Urinary bladder (tissue), 4 donors: Measurements from ENCODE around the gene ZNF688. TPM values are rescaled to one million over a fixed set of nuclear protein-coding genes. Genes with fewer than 3 reads are reported as not detected.

Experiments
- DNase-seq: peaks from one replicate; pipeline ENCODE4 v3.0.0-alpha.2; 2015; ENCODE audit errors: extremely low spot score
- H3K27ac ChIP-seq: one replicate; pipeline ENCODE4 v1.5.1; 2013; ENCODE audit warnings: low read depth, mild to moderate bottlenecking, moderate library complexity
- H3K36me3 ChIP-seq: one replicate; pipeline ENCODE4 v1.6.1; 2013; ENCODE audit warnings: mild to moderate bottlenecking, moderate library complexity; ENCODE audit not compliant: insufficient read depth
- H3K4me1 ChIP-seq: one replicate; pipeline ENCODE4 v1.6.1; 2013; ENCODE audit warnings: mild to moderate bottlenecking, moderate library complexity; ENCODE audit not compliant: insufficient read depth
- H3K4me3 ChIP-seq: one replicate; pipeline ENCODE4 v1.5.1; 2013; ENCODE audit warnings: low read depth, low read length
- WGBS: extraction: QIAGEN DNeasy Blood & Tissue Kit; methylation state at CpG from one replicate; pipeline ENCODE4 v1.1.7; 2013; 5-methylcytosine and 5-hydroxymethylcytosine counted together
- polyA plus RNA-seq: library from polyadenylated mRNA; stranded (reverse); fragments of 200-250 nt; gene quantifications from one replicate; pipeline ENCODE4 v1.2.3, GENCODE V29; 2013
- total RNA-seq: library from RNA; depleted of rRNA; stranded (reverse); fragments of >200 nt; gene quantifications from one replicate; pipeline ENCODE4 v1.2.3, GENCODE V29; 2014
- donor health status: healthy with polysubstance abuse.
- donor health status: healthy.

The ZNF688 gene
- total and polyA plus RNA-seq, 2 donors = 10.0 to 15.6 TPM

DNA sequence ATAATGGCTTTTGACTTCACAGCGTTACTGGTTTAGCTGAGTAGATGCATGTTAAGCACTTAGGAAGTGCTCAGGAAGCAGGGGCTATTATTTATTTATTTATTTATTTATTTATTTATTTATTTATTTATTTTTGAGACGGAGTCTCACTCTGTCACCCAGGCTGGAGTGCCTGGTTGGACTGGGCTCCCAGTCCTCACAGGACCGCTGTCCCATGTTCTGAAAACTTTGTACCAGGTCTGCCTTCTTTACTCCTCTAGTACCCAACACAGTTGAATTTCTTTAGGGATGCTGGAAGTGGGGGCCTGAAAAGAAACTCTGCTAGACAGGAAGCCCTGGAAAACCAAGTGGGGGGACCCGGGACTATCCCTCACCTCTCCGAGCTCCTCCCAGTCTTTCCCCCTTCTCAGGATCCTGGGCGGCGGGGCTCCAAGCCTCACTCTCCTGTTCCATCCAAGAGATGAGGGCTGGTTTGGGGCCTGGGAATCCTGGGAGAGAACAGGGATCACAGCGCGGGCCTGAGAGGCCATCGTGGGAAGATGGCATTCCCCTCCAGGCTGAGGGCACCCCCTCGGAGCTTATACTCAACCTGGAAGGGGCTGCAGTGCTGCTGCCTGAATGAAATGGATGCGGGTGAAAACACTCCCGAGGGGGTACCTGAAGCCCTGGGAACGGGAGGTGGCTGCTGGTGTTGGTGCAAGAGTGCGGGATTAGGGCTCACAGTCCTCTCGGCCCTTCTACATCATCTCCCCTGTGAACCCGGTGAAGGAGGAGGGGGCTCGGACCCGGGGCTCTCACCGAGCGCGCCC, 674 bp downstream of the ZNF688 start:
- H3K4me1 ChIP-seq = peaks cover 2% of the 10 kb centered on the region
- DNase-seq = no peak

DNA sequence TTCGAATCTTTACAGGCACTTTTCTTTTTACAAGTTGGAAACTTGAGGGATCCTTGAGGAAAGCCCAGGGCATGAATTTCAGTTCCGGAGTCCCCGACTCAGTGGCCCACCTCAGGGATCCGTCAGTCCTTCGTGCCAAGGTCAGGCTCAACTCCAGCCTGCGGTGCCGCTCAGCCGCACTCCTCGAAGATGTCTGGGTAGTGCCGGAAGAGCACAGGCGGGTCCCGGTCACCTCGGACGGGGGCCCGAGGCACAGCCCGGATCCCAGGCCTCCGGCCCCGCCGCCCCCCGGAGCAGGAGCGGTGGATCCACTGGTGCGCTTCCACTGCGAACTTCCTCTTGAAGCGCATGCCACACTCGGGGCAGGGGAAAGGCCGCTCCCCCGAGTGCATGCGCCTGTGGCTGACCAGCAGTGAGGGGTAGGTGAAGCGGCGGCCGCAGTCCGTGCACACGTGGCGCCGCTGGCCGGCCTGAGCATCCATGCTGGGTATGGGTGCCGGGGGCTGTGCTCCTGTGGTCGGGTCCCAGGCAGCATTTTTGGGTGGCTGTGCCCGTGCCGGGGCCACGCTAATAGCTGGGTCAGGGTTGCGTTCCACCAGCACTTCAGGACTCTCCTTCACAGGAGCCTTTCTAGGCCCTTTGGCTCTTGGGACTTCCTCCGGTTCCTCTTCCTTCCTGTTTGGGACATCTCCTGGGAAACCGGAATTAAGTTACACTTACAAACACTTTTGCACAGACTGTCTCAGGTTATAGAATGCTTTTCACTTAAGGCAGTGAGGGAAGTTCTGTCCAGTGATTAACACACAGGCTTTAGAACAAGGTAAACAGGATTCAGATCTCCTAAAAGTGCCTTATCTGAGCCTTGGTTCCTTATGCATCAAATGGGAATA, 1.5 kb downstream of the ZNF688 start:
- H3K36me3 ChIP-seq = no peaks in the 10 kb centered on the region
- no peak for DNase-seq
- WGBS = 85% methylated on average over 44 of the region's 44 CpGs
- peaks cover 2% of the 10 kb centered on the region for H3K4me1 ChIP-seq
- H3K4me3 ChIP-seq = no peak overlapping the region
- peak overlapping the region; percentile 48 for H3K27ac ChIP-seq

More for the DNA sequence above, 674 bp downstream of the ZNF688 start:
- peak overlapping the region; percentile 71 for H3K4me3 ChIP-seq
- H3K27ac ChIP-seq = peak overlapping the region; percentile 97
- no peaks in the 10 kb centered on the region for H3K36me3 ChIP-seq
- 7% methylated on average over 22 of the region's 22 CpGs for WGBS

DNA sequence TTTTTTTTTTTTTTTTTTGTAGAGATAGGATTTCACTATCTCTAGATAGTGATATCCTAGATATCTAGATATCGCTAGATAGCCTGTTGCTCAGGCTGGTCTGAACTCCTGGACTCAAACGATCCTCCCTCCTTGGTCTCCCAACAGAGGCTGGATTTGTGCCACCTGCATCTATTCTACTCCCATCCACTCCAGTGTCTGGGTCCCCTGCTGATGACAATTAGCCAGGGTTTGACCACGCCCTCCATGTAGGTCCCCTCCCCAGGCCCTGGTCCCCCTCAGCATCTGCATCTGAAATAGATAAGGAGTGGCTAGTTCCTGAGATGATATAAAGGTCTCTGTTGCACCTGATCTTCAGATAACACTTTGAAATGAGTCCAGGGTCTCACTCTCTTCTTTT, 2.2 kb downstream of the ZNF688 start:
- Histone ChIP-seq H3K27ac (no peak overlapping the region), H3K36me3 (no peaks in the 10 kb centered on the region), H3K4me3 (no peak overlapping the region)

DNA sequence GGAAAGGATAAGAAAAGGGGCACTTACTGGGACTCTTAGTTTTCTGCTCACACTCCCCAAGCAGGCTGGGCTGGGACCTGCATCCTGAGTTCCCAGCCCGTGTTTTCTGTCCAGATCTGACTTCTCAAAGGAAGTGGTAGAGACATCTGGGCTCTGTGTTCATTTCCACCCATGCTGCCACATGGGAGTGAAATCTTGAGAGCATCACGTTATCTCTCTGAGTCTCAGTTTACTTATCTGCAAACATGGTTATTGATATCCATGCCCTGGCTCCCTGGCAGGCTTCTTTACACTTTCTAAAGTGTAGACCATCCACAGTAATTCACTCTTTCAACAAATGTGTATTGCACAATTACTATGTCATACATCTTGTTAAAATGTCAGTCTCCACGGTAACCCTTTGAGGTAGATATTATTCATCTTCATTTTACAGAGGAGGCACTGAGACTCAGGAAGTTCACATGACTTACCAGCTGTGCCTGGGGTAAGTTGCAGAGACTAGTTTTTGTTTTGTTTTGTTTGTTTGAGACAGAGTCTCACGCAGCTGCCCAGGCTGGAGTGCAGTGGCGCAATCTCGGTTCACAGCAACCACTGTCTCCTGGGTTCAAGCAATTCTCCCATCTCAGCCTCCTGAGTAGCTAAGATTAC, 3.4 kb downstream of the ZNF688 start:
- Histone ChIP-seq H3K36me3 (no peaks in the 10 kb centered on the region), H3K4me1 (peaks cover 2% of the 10 kb centered on the region), H3K27ac (no peak overlapping the region), H3K4me3 (no peak overlapping the region)
- no peak for DNase-seq
- WGBS = 49% methylated on average over 6 of the region's 6 CpGs

More for the DNA sequence above, 2.2 kb downstream of the ZNF688 start:
- 91% methylated on average over 3 of the region's 3 CpGs for WGBS
- no peak for DNase-seq
- H3K4me1 ChIP-seq = peaks cover 2% of the 10 kb centered on the region

DNA sequence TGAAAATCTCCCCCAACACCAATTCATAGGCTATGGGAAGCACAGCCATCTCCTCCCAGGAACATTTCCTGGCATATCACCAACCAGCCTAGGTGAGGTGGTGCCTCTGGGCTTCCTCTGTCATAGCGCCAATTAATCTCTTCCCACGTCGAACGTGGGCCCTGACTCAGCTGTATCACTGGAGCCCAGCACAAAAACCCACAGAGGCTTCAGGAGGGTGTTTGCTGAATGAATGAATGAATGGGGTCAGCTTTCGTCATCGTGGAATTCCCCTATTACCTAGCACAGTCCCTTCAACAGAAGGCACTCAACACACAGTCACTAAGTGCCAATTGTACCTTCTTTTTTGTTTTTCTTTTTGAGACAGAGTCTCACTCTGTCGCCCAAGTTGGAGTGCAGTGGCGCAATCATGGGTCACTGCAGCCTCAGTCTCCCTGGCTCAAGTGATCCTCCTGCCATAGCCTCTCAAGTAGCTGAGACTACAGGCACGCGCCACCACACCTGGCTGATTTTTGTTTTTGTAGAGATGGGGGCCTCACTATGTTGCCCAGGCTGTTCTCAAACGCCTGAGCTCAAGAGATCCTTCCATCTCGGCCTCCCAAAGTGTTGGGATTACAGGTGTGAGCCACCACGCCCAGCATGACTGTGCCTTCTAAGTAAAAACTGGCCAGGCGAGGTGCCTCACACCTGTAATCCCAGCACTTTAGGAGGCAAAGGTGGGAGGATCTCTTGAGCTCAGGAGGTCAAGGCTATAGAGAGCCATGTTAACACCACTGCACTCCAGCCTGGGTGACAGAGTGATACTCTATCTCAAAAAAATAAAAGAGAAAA, 4.1 kb downstream of the ZNF688 start:
- Histone ChIP-seq H3K27ac (no peak overlapping the region), H3K4me1 (peaks cover 2% of the 10 kb centered on the region)

DNA sequence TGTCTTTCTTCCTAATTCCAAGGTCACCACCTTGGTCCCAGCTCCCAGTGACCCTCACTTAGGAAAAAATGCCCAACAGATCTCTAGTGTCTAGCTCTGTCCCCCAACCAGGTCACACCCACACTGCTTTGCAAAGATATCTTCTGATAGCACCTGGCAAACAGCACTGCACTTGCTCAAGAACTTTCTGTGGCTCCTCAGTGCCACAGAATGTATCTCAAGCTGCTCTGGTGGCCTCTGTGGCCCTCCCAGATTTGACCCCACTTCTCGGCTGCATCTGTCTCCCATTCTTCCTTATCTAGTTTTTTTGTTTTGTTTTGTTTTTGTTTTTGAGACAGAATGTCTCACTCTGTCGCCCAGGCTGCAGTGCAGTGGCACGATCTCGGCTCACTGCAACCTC, 5.0 kb downstream of the ZNF688 start:
- 83% methylated on average over 4 of the region's 4 CpGs for WGBS
- DNase-seq = no peak
- H3K4me1 ChIP-seq = peaks cover 2% of the 10 kb centered on the region
- no peak overlapping the region for H3K27ac ChIP-seq
- H3K4me3 ChIP-seq = no peak overlapping the region
- H3K36me3 ChIP-seq = no peaks in the 10 kb centered on the region

More for the DNA sequence above, 4.1 kb downstream of the ZNF688 start:
- no peak overlapping the region for H3K4me3 ChIP-seq
- WGBS = 86% methylated on average over 14 of the region's 14 CpGs
- no peaks in the 10 kb centered on the region for H3K36me3 ChIP-seq
- DNase-seq = no peak

DNA sequence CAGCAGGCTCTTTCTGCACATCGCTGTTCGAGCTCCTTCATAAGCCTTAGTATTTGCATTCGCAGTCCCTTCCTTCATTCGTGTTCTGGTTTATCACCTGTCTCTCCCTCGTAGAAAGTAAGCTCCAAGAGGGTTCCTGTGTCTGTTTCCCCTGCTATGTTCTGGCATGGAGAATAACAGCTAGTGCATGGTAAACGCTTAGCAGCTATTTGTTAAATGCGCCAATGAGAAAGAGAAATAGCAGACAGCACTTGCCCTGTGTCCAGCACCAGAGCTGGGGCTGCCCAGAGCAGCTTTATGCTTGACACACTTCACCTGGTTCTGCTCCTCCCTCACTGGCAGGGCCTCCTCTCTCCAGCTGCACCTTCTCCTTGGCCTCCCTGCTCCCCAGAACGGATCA, 5.5 kb downstream of the ZNF688 start:
- WGBS = 61% methylated on average over 8 of the region's 8 CpGs
- peaks cover 2% of the 10 kb centered on the region for H3K4me1 ChIP-seq
- no peak overlapping the region for H3K4me3 ChIP-seq

DNA sequence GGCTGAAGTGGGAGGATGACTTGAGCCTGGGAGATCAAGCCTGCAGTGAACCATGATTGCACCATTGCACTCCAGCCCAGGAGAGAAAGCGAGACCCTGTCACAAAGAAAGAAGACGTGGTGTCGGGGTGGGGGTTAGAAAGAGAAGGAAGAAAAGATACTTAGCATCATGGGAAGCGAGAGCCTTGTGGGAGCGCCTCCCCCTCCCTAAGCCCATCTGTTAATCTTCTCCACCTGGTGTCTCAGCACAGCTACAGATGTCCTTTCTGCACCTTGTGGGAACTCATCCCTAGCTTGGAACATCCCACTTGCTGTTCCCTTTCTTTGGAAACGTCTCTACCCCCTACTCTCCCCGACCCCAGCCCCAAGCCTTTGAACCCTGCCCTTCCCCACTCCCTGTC, 6.0 kb downstream of the ZNF688 start:
- no peak overlapping the region for H3K27ac ChIP-seq
- 51% methylated on average over 7 of the region's 7 CpGs for WGBS
- no peak overlapping the region for H3K4me3 ChIP-seq
- H3K36me3 ChIP-seq = no peaks in the 10 kb centered on the region
- DNase-seq = no peak
- peaks cover 2% of the 10 kb centered on the region for H3K4me1 ChIP-seq

More for the DNA sequence above, 5.5 kb downstream of the ZNF688 start:
- Histone ChIP-seq H3K36me3 (no peaks in the 10 kb centered on the region), H3K27ac (no peak overlapping the region)
- DNase-seq = no peak

DNA sequence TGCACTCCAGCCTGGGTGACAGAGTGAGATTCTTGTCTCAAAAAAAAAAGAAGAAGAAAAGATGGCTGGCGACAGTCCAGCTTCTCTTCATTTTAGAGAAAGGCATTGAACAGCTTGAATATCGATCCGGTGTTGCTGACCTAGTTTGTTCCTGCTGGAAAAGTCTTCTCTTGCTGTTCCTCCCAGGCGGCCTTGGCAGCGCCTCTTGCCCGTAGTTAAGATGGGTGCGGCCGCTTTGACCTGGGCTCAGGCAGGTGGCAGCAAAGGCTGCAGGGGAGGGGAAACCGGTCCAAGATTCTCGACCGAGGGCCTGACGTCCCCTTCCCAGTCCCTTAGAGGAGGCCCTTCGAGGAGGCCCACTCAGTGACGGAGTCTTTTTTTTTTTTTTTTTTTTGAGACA, 9.5 kb downstream of the ZNF688 start:
- no peaks in the 10 kb centered on the region for H3K4me1 ChIP-seq
- no peaks in the 10 kb centered on the region for H3K36me3 ChIP-seq
- no peak overlapping the region for H3K27ac ChIP-seq
- DNase-seq = no peak
- WGBS = 96% methylated on average over 14 of the region's 14 CpGs
- H3K4me3 ChIP-seq = no peak overlapping the region

DNA sequence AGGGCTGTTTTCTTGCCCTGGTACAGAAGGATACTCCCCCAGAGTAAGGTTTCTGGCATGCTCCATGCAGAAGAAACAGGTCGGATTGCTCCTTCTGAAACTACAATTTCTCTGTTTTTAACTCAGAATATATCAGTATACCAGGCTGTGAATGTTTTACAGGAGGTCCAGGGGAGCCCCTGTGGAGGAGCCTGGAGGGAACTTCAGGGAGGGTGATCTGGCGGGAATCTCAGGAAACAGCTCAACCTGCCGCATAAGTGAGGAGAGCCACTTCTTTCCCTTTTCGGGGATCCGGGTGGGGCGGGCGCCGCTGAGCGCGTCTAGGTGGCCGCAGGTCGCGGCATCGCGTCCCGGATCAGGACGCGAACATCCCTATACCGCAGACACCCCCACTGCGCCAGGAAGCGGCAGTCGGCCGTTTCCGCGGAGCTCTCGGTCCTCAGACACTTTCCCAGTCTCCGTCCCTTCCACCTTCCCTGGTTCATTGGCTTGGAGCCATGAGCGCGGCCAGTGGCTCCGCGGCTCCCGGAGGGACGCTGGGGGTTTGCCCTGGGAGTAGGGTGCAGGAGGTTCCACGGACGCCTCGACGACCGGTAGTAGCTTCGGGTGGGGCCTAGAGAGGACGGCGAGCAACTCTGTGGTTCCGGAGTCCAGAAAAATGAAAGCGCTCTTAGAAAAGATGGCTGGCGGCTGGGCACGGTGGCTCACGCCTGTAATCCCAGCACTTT, 10.3 kb downstream of the ZNF688 start:
- DNase-seq = no peak
- H3K4me1 ChIP-seq = no peaks in the 10 kb centered on the region
- no peaks in the 10 kb centered on the region for H3K36me3 ChIP-seq
- WGBS = 18% methylated on average over 46 of the region's 46 CpGs
- peak overlapping the region; percentile 28 for H3K4me3 ChIP-seq
- H3K27ac ChIP-seq = no peak overlapping the region

DNA sequence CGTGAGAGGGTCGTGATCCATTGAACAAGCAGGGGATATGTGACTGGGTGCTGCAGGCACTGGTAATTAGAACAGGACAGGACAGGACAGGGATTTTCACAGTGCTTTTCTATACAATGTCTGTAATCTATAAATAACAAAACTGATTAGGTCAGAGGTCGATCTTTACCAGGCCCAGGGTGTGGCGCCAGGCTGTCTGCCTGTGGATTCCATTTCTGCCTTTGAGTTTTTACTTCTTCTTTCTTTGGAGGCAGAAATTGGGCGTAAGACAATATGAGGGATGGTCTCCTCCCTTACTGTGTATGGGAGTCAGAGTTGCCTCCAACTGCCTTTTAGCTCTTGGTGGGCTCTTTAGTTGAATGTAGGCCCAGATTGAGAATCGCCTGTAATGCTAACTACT, 11.8 kb downstream of the ZNF688 start:
- WGBS = 87% methylated on average over 6 of the region's 6 CpGs
- H3K36me3 ChIP-seq = no peaks in the 10 kb centered on the region
- no peak for DNase-seq
- H3K27ac ChIP-seq = no peak overlapping the region
- no peak overlapping the region for H3K4me3 ChIP-seq
- no peaks in the 10 kb centered on the region for H3K4me1 ChIP-seq

DNA sequence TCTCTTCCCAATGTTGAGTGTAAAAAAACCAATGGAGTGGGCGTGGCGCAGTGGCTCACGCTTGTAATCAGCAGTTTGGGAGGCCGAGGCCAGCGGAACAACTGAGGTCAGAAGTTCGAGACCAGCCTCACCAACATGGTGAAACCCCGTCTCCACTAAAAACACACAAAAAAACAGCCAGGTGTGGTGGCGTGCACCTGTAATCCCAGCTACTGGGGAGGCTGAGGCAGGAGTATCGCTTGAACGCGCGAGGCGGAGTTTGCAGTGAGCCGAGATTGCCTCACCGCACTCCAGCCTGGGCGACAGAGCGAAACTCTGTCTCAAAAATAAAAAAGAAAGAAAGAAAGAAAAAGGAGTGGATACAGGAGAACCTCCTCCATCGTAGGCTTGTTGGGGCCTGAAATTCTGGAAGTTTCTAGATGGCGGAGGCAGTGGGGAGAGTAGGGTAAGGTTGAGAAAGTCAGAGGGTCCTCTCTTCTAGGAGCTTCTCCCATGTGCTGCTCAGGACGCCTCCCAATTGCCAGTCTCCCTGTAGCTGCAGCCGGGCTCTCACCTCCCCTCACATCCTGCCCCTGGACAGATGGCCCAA, 12.6 kb downstream of the ZNF688 start:
- no peak overlapping the region for H3K4me3 ChIP-seq
- no peak for DNase-seq
- H3K27ac ChIP-seq = no peak overlapping the region
- no peaks in the 10 kb centered on the region for H3K4me1 ChIP-seq
- no peaks in the 10 kb centered on the region for H3K36me3 ChIP-seq
- 84% methylated on average over 21 of the region's 21 CpGs for WGBS
